Esophagus mucosa (tissue), 1 donor: ENCODE data around the gene BPGM. TPM values are rescaled to one million over a fixed set of nuclear protein-coding genes. Genes with fewer than 3 reads are reported as not detected.
"Not testable (repeated sequence)": the region's sequence is repeated elsewhere in the genome, so short reads cannot be mapped to it uniquely, and the experiment has no call there.

Source experiments
- ATAC-seq: fragments of 200-7000 bp; cut with Tn5 transposase; one replicate; pipeline ENCODE4 v1.9.1; 2020
- total RNA-seq: library from RNA; stranded (reverse); gene quantifications from one replicate; pipeline ENCODE4 v1.2.4, GENCODE V29; 2023
- donor health status: DM: yes; HTN: yes; CAD: no.

The BPGM gene
- total RNA-seq, 1 donor from 2014 or later, result 8.9 TPM

DNA sequence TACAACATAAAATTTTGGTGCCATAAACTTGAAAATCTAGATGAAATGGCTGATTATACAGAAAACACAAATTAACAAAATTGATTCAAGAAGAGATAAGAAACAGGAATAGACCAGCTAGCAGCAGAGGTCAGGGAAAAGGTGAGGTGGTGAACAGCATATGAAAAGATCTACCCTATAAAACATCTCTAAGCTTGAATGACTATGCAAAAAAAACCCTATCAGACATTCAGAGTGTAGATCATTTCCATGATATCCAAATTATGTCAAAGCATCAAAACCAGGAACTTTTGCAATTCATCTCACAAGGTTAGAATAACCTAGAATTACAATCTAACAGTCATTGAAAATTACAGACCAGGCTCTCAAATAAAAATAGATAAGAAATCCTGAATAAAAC, 14.6 kb upstream of the BPGM start:
- ATAC-seq, result no peak

DNA sequence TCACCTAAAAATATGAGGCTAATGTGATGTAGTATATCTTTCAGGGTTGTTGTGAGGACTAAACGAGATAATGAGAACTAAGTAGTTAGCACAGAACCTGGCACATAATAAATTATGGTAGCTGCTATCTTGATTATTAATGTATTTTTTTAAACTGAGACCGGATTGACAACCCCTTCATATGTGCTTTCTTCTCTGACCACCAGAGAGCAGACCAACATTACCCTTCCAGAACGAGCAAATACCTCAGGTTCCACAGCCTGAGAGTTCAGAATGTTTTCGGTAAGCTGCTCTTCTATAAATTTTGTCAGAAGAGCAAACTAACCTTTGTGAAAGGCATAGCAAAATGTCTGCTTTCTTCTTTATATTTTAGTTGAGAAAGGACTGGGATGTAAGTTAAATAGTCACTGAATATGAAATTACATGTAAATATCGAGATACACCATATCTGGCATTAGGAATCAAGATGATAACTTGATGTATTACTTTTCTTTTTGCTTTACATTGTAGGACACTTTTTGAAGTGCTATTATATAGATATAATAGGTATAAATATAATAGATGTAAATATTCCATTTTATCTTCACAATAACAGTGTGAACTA, 13.6 kb upstream of the BPGM start:
- peak; percentile 68 for ATAC-seq

DNA sequence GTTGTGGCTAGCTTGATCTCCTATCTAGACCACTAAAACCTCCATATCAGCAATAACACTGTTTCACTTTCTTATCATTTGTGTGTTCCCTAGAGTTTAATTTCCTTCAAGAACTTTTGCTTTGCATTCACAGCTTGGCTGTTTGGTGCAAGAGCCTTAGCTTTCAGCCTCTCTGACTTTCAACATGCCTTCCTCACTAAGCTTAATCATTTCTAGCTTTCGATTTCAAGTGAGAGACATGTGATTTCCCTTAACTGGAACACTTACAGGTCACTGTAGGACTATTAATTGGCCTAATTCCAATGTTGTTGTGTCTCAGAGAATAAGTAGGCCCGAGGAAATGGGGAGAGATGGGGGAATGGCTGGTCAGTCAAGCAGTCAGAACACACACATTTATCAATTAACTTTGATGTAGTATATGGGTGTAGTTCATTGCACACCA, 10.6 kb upstream of the BPGM start:
- no peak for ATAC-seq

DNA sequence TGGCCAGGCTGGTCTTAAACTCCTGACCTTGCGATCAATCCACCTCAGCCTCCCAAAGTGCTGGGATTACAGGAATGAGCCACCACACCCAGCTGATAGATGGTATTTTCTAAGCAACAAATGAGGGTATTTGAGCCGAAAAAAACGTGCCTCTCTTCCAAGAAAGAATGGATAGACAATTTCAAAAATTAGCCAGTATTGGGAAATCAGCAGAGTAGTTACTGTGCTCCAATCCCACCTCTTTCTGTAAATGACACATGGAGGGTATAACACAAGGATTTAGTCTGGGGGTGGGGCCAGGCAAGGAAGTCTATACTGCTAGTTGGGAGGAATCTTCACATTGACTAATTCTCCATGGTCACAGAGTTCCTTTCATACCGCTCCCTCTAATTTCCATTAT, 9.2 kb upstream of the BPGM start:
- ATAC-seq, result no peak

DNA sequence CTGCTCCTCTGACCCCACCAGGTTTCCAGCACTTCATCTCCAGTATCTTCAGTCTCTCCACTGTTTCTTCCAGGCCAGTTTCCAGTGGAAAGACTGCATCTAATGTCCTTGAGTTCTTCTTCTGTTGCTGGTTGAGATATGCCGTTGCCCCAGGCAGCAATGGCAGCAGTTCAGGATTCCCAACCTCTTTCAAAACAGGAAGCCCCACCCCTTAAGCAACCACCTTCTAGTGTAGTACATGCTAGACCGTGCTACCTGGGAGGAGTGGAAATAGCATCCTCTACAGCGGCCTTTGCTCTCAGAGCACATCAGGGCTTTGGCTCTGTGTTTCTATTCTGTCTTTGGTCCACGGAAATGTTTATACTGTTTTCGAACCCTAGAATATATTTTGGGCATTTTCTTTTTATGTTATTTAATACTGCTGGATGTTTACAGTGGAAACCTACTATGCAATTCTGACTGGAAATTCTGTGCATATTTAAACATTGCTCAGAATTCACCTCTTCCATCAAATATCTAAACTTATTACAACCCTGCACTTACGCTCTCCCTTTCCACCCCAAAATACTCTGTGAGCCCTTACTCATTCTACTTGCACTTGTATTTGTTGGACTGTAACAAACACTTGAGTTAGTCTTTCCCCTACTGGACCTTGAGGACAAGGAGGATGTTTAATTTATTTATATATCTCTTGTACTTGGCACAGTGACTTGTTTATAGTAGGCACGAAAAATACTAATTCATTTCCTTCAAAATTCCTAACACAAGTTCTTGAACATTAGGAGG, 8.5 kb upstream of the BPGM start:
- ATAC-seq, result peak; percentile 63

DNA sequence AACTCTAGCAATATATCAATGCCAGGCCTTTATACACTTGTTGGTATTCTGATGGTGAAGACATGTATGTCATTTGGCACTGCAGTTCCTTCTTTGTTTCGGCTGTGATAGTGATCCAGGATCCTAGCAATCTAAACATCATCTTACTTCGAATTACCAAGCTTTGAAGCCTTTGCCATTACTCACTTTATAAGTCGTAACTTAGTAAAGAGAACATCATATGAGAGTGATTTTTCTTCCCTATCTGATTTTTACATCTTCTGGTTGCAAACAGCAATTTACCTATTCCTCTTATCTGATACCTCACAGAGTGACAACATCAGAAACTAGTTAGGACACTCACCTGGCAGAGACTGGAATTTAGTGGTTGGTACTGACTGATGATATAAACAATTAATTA, 7.6 kb upstream of the BPGM start:
- no peak for ATAC-seq

DNA sequence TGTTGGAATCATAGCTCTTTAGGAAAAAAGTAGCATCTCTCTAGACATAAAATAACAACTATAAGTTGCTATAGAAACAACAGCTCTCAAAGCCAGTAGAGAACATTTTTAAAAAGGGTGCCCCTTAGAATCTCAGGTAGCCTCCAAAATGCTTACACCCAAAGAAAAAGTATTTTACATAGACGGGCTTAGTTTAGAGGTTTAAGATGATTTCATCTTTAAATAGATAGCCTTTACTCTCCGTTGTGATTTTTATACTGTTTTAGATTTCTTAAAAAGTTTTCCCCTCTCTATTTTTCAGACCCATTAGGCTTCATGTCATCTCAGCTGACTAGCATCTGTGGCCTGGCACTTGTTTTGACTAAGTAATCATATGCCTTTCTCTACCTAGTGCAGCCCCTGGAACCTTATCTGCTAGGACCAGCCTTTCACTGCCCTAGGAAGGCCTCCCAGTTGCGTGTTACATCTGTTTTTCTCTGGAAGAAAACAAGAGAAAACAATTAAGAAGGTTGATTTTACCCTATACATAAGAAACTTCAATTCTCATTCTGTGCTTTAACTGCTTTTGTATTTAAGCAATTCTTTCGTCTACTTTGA, 6.9 kb upstream of the BPGM start:
- ATAC-seq, result no peak

DNA sequence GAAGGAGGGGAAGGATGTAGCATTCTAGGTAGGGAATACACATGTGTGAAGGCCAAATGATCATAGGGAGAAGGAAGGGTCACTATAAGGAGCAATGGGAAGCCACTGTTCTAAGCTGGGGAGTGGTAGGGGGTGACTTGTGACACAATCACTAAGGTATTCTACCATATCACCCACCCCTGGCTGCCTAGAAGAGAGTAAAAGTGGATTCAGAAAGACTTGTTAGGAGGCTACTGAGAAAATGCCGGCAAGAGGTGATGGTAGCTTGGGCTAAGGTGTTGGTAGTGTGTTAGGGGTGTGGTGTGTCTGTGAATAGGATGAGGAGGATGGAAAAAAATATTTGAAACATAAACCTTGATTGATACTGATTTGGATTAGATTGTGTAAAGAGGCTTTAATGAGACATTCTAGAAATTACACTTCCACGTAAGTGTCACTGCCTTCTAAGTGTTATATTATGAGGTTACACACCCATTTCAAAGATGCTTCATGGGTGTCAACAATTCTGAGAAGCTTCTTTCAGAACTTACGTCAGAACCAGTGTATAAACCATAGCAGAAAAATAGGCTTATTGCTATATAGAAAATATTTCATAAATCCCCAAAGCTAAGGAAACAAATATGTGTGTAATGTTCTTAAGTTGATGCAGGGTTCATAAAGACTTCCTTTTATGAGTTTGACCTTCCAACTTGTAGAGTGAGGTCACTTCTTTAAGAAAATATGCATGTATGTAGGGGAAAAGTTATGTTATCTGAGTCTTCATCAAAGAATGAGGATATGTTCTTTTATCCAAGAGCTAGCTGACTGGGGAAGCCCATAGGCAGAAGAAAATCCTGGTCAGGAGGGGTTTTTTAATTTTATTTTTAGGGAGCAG, 5.6 kb upstream of the BPGM start:
- no peak for ATAC-seq

DNA sequence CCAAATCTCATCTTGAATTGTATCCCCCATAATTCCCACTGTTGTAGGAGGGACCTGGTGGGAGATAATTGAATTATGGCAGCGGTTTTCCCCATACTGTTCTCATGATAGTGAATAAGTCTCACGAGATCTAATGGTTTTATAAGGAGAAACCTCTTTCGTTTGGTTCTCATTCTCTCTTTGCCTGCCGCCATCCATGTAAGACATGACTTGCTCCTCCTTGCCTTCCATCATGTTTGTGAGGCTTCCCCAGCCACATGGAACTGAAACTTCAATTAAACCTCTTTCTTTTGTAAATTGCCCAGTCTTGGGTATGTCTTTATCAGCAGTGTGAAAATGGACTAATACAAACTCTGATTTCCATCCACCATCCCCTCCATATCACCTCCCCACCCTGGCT, 4.7 kb upstream of the BPGM start:
- ATAC-seq, result not testable (repeated sequence)

DNA sequence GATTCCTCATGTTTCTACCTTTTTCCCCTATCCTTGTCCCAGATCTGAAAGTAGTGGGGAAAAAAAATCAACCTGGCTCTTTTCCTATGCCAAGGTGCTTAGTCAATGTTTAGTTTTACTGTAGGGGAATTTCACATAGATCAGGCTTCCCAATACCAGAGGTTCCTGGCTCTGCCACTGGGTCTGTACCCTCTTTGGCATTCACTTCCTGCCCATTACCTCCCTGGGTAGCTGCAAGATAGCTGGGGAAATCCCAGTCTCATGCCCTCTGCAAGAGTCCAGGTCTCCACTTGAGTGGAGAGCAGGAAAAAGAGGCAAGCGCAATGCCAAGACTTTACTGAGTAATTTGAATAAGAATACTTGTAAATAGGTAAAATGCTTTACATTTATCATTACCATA, 3.5 kb upstream of the BPGM start:
- ATAC-seq, result no peak

DNA sequence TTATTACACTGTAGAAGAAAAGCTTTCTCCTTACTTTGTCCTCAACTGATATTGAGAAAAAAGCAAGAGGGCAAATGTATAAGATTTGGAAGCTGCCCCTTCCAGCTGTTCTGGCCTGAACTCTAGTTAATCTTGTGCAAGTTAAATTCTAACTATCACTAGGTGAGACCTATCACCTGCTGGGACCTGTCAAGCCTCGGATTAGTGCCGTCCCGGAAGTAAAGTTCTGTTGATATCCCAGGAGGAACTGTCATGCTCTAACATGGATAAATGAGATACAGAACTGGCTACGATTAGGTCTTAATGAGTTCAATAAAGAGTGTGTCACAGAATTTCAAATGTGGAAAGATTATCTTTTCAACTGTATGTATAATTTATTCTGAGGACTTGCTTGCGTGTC, 1.2 kb upstream of the BPGM start:
- ATAC-seq, result peak; percentile 39

DNA sequence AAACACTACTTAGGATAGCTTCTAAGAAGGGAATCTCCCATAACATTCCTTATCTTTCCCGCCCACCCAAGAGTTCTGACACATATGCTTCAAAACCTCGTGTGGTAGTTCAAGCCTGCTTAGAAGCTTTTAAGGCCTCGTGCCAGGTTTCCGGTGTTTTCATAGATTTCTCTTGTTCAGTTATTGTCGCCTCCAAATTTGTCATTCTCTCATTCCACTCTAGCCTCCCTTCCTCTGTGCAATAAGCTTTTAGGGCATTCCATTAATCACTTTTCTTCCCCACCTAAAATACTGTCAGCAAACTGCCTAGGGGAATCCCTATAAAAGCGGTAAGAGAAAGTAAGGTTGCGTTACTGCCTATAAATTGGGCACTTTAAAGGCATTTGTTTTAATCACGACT, 718 bp upstream of the BPGM start:
- ATAC-seq, result no peak

DNA sequence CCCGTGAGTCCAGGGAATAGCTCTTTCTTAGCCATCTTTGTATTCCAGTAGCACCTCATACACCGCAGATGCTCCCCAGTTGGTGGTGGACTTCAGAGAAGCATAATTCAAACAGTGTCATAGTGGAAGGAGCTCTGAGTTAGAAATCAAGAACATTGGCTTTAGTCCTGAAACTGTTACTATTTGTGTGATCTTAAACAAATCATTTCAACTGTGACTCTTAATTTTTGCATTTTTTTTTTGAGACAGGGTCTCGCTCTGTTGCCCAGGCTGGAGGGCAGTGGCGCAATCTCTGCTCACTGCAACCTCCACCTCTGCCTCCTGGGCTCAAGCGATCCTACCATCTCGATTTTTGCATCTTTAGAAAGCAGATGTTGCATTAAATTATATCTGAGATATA, 1.8 kb downstream of the BPGM start:
- ATAC-seq, result no peak

DNA sequence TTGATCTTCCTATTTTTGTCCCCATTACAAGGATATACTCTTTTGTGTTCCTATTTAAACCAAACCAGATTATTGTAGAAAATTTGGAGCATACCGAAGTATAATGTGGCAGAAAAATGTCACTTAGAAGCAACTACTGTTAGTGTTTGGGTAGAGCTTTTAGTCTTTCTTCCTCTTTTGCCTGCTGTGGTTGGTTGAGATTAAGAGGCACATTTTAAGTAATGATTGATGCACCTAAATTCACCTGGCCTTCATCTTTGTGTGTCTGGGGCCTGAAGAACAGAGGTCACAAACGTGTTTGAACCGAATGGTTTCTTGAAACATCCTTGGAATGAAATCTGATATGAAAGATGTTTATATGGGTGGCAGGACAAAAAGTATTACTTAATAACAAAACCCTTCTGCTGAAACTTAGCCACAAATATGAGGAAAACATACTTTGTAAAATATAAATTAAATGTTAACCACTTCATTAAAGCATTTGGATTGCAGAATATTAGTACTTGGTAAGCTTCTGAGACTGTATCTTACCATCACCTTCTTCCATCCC, 2.6 kb downstream of the BPGM start:
- ATAC-seq, result no peak

DNA sequence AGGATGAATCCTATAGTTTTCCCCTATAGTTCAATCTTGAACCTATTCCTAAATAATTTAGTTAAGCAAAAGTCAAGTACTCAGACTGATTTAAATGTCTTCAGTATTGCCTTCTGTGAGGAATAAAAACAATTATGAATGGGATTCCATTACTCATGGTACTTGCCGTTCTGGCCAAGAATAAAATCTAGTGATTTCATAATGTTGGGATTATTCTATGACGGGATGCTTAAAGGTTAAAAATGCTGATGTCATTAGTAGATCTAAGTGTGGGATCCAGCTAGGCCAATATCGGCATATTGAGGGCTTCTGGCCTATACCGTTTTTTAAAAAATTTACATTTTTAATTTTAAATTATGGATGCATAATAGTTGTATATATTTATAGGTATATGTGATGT, 5.3 kb downstream of the BPGM start:
- ATAC-seq, result no peak

DNA sequence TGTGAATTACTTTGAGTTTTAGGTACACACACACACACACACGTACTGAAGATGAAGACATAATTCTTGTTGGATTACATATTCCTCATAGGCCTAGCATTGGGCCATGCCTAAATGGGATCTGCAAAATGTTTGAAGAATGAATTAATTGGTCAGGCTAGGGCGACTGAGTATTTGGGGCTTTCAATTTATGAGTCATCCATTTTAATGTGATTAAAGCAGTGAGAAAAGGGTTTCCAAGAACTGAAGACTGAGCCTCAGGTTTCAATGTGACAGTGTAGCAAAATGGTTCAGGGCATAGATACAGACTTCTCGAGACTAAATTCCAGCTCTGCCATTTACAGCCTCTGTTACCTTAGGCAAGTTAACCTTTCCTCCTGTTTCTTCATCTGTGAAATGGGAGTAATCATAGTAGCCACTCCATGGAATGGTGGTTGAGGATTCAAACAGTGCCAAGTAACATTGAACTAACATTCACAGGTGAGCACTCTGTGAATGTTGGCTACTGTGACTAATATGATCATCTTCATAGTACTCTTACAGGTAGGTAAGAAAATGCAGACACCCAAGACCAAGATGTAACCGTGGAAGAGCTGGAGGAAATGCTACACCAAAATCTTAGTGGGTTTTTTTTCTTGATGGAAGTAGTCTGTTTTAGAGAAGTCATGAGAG, 7.6 kb downstream of the BPGM start:
- ATAC-seq, result no peak

DNA sequence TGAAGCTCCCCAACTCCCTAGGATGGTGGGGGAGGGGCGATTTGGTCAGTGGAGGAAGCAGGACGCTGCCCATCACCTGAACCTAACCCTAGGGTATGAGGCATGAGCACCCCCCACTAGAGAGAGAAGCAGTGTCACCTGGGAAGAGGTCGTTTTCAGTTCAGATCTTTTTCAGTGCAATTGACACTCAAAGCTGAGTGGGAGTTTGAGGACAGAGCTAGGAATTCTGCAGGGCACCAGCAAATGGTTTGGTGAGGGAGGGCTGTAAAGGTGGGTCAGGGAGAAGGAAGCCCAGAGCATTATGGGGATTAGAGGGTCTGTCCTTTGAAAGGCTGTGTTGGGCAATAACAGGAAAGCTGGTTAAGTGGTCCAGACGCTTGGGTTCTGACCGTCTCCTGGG, 10.9 kb downstream of the BPGM start:
- ATAC-seq, result no peak

DNA sequence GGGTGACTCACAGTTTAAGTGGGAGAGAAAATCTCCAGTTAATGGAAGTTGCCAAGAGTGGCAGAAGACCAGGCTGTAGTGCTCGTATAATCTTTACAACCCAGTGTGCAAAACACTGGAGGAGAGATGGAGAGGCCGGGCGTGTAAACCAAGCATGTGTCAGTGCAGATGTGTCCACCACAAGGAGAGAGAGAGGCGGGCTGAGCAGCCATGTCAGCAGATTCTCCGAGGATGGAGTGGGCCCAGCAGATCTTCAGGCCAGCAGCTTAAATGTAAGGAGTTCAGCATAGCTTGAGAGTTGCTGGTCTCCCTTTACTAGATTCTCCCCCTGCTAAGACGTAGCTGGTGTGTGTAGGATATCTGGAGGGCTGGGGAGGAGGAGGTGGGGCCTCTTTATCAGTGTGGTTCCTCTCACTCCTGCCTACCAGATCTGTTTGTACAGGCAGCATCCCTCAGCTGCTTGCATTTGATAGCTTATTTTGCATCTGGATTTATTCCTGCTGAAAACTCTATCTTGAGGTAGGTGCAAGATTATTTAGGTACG, 13.7 kb downstream of the BPGM start:
- no peak for ATAC-seq

DNA sequence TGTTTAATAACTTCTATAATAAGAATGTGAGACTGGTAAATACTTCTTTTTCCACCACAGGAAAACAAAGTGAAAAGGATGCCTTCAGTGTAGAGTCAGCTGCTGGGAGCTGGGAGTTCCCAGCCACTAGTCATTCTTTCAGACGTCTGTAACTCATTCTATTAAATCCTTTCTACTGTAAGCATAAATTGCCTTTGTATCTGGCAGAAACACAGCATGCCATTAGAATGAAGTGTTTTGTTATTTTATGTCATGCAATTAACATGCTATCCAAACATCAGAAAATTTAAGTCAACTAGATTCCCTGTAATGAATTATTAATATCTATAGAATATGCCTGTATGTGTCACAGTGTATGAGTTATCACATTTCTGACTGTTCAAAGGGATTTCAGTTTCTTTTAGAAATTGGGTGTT, 14.3 kb downstream of the BPGM start:
- no peak for ATAC-seq

DNA sequence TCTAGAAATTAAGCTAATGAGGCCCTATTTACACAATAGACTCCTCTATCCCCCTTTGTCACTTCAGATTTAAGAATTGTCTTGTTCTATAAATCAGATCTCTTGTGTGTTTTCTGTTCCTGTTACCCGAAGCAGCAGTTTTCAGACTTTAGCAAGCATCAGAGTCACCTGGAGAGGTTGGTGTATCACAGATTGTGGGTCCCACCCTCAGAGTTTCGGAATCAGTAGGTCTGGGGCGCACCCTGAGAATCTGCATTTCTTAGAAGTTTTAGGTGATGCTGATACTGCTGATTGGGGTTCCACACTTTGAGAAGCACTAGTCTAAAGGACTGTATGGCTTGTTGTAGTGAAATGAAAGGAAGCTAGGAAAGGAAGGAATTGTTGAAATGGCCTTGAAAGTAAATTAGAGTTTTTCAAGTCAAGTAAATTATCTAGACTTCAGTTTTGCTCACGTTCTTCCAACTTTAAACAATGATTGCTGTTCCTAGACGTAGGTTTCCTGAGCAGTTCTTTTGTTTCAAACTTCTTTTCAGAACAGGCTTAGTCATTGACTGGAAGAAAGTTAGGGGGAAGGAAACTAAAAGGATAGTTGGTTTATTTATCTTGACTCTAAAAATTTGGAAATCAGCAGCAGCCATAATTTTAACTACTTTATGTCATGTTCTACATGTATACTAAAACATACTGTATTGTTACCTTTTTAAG, 15.7 kb downstream of the BPGM start:
- no peak for ATAC-seq

DNA sequence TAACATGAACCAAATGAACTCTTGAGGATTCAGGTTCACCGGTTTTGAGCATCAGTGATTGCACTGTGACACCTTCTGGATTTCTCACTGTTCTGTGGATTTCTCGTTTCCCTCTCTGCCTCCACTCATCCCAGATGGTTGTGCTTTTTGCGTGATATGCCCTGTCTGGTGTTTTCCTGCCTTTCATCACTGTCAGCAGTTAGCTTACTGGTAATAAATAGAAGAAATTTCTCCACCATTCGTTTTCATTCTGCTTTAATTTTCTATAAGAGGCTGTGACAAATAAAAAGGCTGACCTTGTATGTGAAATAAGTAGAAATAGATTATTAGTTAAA, 16.2 kb downstream of the BPGM start:
- ATAC-seq, result no peak
